Gastrocnemius medialis (tissue), 4 donors: ENCODE results near the gene DOCK4. TPM values are rescaled to one million over a fixed set of nuclear protein-coding genes. Genes with fewer than 3 reads are reported as not detected.

Experiments
- ATAC-seq, 2 donors: fragments of 150-250 bp; one replicate each; pipeline ENCODE4 v1.9.1; 2016
- DNase-seq, 2 donors: peaks; one replicate each; pipeline ENCODE4 v3.0.0-alpha.2; 2019
- H3K27ac ChIP-seq, 4 donors: fragments of 200-600 bp; sonication (generic); 1 replicate in 1 of 4; 2 replicates in 3 of 4; pipeline ENCODE4 v1.5.1; 2016 to 2018; ENCODE audit warnings: mild to moderate bottlenecking in 2 of 4, moderate library complexity in 1 of 4
- H3K27me3 ChIP-seq, 3 donors: fragments of 200-600 bp; sonication (generic) in 2 of 3; 1 replicate in 1 of 3; 2 replicates in 2 of 3; pipeline versions ENCODE4 v1.5.1 to v1.6.0; 2016 to 2019; ENCODE audit warnings: mild to moderate bottlenecking in 1 of 3, moderate library complexity in 1 of 3
- H3K36me3 ChIP-seq, 2 donors: fragments of 200-600 bp; sonication (generic) in 1 of 2; one replicate each; pipeline ENCODE4 v1.5.1; 2017 to 2018
- H3K4me1 ChIP-seq, 2 donors: fragments of 200-600 bp; sonication (generic) in 1 of 2; one replicate each; pipeline ENCODE4 v1.5.1; 2016 to 2017; ENCODE audit warnings: mild to moderate bottlenecking in 2 of 2
- H3K4me3 ChIP-seq, 4 donors: fragments of 200-600 bp; sonication (generic) in 3 of 4; 1 replicate in 1 of 4; 2 replicates in 3 of 4; pipeline ENCODE4 v1.5.1; 2016 to 2019; ENCODE audit warnings: mild to moderate bottlenecking in 2 of 4
- H3K9me3 ChIP-seq, 3 donors: fragments of 200-600 bp; sonication (generic) in 2 of 3; 1 replicate in 1 of 3; 2 replicates in 2 of 3; pipeline ENCODE4 v1.5.1; 2016 to 2019
- CTCF ChIP-seq, 5 experiments: fragments of 450-650 bp in 3 of 5; fragments of 200-600 bp in 2 of 5; sonication (generic) in 2 of 5; IDR thresholded peaks in 4 of 5; conservative IDR thresholded peaks in 1 of 5; 1 replicate in 4 of 5; 2 replicates in 1 of 5; pipeline ENCODE4 v1.5.1; 2016 to 2019; ENCODE audit warnings: antibody characterized with exemption in 5 of 5, mild to moderate bottlenecking in 3 of 5, moderate library complexity in 3 of 5
- POLR2A ChIP-seq, 2 donors: fragments of 450-650 bp; IDR thresholded peaks; one replicate each; pipeline ENCODE4 v1.6.1; 2017; ENCODE audit warnings: antibody characterized with exemption in 2 of 2, mild to moderate bottlenecking in 2 of 2, moderate library complexity in 2 of 2
- in situ Hi-C, 4 donors: fragments of 200-750 bp; cut with MboI; loops; one replicate each; pipeline versions ENCODE4 v1.15.0 to v1.8.0; 2017; ENCODE audit warnings: low sequenced_read_pairs in 4 of 4
- intact Hi-C: fragments of 100-400 bp; cut with DNase I; formaldehyde crosslinking; loops from one replicate; pipeline ENCODE4 v1.15.1; 2023; ENCODE audit warnings: low total_unique reads
- total RNA-seq, 4 donors: library from RNA; depleted of rRNA; stranded (reverse); fragments of >200 nt; gene quantifications; one replicate each; pipeline versions ENCODE4 v1.1.0 to v1.2.3, GENCODE V29; 2016

The DOCK4 gene
- total RNA-seq, 4 donors from 2014 or later, result 8.7 to 12.0 (median 10.2) TPM

DNA sequence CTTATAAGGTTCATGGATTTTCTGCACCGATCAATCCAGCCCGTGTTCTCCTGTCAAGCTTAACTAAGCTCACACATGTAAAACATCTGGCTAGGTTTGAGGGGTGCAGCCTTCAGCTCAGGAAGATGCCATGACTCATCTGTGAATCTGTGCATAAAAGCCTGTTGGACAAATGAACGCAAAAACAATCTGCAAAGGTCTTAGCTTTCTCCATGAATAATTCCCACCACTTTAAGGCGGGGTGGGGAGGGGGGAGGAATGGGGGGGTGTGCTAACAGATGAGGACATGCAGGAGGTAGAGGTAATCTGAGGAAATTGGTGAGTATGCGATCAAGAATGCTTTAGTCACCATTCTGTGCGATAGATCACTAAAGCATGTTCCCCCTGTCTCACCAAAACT is 4.8 kb downstream of the DOCK4 start:
- in situ Hi-C loops, result loop anchor here in 2 of 4 donors (10.0 to 25.0 kb wide), 3 partner anchors 253 to 639 kb away; partner anchors contain the start of genes IFRD1 (in 1 of the 2), IMMP2L (in 1 of the 2) and LSMEM1 (in 1 of the 2)
- Histone ChIP-seq H3K27me3 (no peaks in the 10 kb centered on the region), H3K4me3 (no peak overlapping the region), H3K9me3 (no peaks in the 10 kb centered on the region), H3K36me3 (no peaks in the 10 kb centered on the region), H3K4me1 (peaks cover 35 to 56% of the 10 kb centered on the region in 2 donors), H3K27ac (no peak overlapping the region)
- no peak for ATAC-seq
- no peak for DNase-seq
- intact Hi-C loops, result no loop called here
- TF ChIP-seq POLR2A (IDR thresholded peaks at IDR 0.05), result no peak
- TF ChIP-seq CTCF (IDR thresholded peaks at IDR 0.05 in 4 of 5, conservative IDR thresholded peaks at IDR 0.05 in 1 of 5), result no peak

DNA sequence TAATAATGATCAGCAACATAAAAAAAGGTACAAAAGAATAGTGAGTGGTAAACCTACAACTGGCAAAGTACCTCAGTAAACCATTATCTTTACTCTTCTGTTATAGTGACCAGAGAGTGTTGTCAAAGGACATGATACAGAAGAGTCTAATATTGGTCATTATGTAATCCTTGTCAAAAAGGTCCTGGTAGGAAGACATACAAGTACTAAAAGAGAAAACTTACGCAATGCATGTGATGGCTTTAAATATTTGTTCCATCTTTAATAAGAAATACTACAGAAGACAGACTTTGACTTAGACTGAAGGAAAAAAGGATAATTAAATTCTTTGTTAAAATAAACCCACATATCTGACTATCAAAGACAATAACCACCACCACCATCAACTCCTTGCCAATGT is 6.5 kb downstream of the DOCK4 start:
- intact Hi-C loops (no loop called here), in situ Hi-C loops (loop anchor here in 2 of 4 donors (10.0 to 25.0 kb wide), 3 partner anchors 255 to 637 kb away; partner anchors contain the start of genes IFRD1 (in 1 of the 2), IMMP2L (in 1 of the 2) and LSMEM1 (in 1 of the 2))
- Histone ChIP-seq H3K4me1 (peaks cover 35 to 56% of the 10 kb centered on the region in 2 donors), H3K36me3 (no peaks in the 10 kb centered on the region), H3K9me3 (no peaks in the 10 kb centered on the region), H3K4me3 (no peak overlapping the region), H3K27ac (no peak overlapping the region), H3K27me3 (no peaks in the 10 kb centered on the region)
- ATAC-seq (no peak), DNase-seq (no peak)
- TF ChIP-seq CTCF (IDR thresholded peaks at IDR 0.05 in 4 of 5, conservative IDR thresholded peaks at IDR 0.05 in 1 of 5) (no peak), POLR2A (IDR thresholded peaks at IDR 0.05) (no peak)

DNA sequence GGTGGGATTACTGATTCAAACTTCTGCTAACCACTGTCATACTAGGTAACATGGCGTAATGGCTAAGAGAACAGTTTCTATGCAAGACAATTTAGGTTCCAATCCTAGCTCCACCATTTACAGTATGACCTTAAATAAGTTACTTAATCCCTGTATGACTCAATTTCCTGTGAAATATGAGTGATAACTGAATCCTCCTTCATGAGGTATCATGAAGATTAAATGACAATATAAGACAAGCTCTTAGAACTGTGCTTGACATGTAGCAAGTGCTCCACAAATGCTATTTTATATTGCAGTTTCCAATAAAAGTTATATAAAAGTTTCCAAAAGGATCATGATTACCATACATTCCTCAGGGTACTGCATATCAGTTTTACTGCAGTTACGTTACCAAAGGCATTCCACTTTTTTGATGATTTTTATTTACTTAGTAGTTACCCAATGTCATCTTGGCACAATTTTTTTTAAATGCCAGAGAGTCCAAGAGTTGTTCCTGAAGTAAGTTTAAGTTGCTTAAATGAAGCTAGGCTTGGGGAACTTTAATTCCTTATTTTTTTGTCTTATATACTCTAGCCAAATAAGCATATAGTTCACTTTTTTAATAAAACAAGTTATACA is 7.1 kb downstream of the DOCK4 start:
- intact Hi-C loops, result no loop called here
- no peak for TF ChIP-seq POLR2A (IDR thresholded peaks at IDR 0.05)
- no peak for TF ChIP-seq CTCF (IDR thresholded peaks at IDR 0.05 in 4 of 5, conservative IDR thresholded peaks at IDR 0.05 in 1 of 5)
- in situ Hi-C loops, result no loop called here

GRCh38 chr7:112197322-112197721 is 8.9 kb downstream of the DOCK4 start:
- Histone ChIP-seq H3K27ac (no peak overlapping the region), H3K36me3 (no peaks in the 10 kb centered on the region), H3K4me3 (no peak overlapping the region), H3K9me3 (no peaks in the 10 kb centered on the region), H3K27me3 (no peaks in the 10 kb centered on the region), H3K4me1 (peaks cover 15 to 40% of the 10 kb centered on the region in 2 donors)
- ATAC-seq (no peak), DNase-seq (no peak)
- in situ Hi-C loops, result no loop called here
- intact Hi-C loops, result no loop called here
- TF ChIP-seq CTCF (IDR thresholded peaks at IDR 0.05 in 4 of 5, conservative IDR thresholded peaks at IDR 0.05 in 1 of 5) (no peak), POLR2A (IDR thresholded peaks at IDR 0.05) (no peak)

More for the DNA sequence above, 7.1 kb downstream of the DOCK4 start:
- H3K9me3 ChIP-seq, result no peaks in the 10 kb centered on the region
- H3K4me1 ChIP-seq, result peaks cover 30 to 50% of the 10 kb centered on the region in 2 donors
- no peak for DNase-seq
- no peak overlapping the region for H3K4me3 ChIP-seq
- no peak for ATAC-seq
- H3K27me3 ChIP-seq, result no peaks in the 10 kb centered on the region
- H3K27ac ChIP-seq, result no peak overlapping the region
- H3K36me3 ChIP-seq, result no peaks in the 10 kb centered on the region
